ENCODE results near the gene EI24.
"Not testable (repeated sequence)": the region's sequence is repeated elsewhere in the genome, so short reads cannot be mapped to it uniquely, and the experiment has no call there.

The EI24 gene

DNA sequence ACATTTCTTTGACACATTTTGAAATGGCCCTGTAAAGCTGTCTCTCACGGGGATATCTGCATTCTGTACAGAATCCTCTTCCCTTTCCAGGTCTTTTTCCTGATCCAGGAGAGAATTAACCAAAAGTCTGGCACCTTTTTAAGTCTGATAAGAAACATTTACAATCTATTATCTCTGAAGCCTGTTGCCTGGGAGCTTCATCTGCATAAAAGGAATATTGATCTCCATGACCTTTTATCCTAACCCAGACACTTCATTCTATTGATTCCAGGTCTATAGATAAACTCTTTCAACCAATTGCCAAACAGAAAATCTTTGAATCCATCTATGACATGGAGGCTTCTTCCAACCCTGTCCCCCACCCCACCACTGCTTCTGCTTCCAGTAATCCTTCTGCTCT lies 33.7 kb upstream of the EI24 start:
- H3K4ac ChIP-seq (ENCODE audit: low read depth, low read length) = no peak overlapping the region
- H4K12ac ChIP-seq (ENCODE audit: low read depth, low read length) = no peak overlapping the region
- no peak overlapping the region for H2BK12ac ChIP-seq (ENCODE audit: low read length)
- no peak overlapping the region for H4K8ac ChIP-seq (ENCODE audit: low read depth, low read length)
- H2BK120ac ChIP-seq (ENCODE audit: insufficient read depth, low read length, poor library complexity) = no peak overlapping the region
- H3K27me3 ChIP-seq (ENCODE audit: insufficient read depth, low read length) = no peaks in the 10 kb centered on the region
- no peak overlapping the region for H4K91ac ChIP-seq (ENCODE audit: low read depth, low read length)
- no peak overlapping the region for H3K9ac ChIP-seq (ENCODE audit: low read length)
- H3K23ac ChIP-seq (ENCODE audit: low read length) = no peak overlapping the region
- no CpG with 5 or more reads among the region's 1 CpG for WGBS (ENCODE audit: extremely low coverage, insufficient coverage, insufficient read length)
- peaks cover 0 to 2% of the 10 kb centered on the region in 2 experiments for H3K4me1 ChIP-seq (ENCODE audit: control insufficient read depth in 1 of 2, insufficient read depth in 2 of 2, low read length in 2 of 2)
- no peak overlapping the region for H2BK5ac ChIP-seq (ENCODE audit: low read depth, low read length, poor library complexity)
- H3K79me2 ChIP-seq (ENCODE audit: control insufficient read depth, insufficient read depth, low read length, poor library complexity) = peaks cover 2% of the 10 kb centered on the region
- no peak overlapping the region for H3K14ac ChIP-seq (ENCODE audit: low read length)
- no peaks in the 10 kb centered on the region for H3K36me3 ChIP-seq (ENCODE audit: control insufficient read depth in 1 of 2, insufficient read depth in 2 of 2, low read length in 2 of 2)
- no peak for DNase-seq
- H2AK5ac ChIP-seq (ENCODE audit: low read length) = no peak overlapping the region
- no peak overlapping the region for H3K27ac ChIP-seq (ENCODE audit: low read depth, low read length)
- H3K18ac ChIP-seq (ENCODE audit: low read length) = no peak overlapping the region
- no peak overlapping the region for H3K4me3 ChIP-seq (ENCODE audit: low read depth, low read length)
- H3K4me2 ChIP-seq (ENCODE audit: low read length) = no peak overlapping the region
- H3K9me3 ChIP-seq (ENCODE audit: insufficient read depth, low read depth, low read length) = no peaks in the 10 kb centered on the region
- H2AFZ ChIP-seq (ENCODE audit: insufficient read depth, low read length, poor library complexity) = no peak overlapping the region
- no peaks in the 10 kb centered on the region for H3K79me1 ChIP-seq (ENCODE audit: low read length)

DNA sequence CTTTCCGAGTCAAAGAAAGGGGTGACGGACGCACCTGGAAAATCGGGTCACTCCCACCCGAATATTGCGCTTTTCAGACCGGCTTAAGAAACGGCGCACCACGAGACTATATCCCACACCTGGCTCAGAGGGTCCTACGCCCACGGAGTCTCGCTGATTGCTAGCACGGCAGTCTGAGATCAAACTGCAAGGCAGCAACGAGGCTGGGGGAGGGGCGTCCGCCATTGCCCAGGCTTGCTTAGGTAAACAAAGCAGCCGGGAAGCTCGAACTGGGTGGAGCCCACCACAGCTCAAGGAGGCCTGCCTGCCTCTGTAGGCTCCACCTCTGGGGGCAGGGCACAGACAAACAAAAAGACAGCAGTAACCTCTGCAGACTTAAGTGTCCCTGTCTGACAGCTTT lies 32.4 kb upstream of the EI24 start:
- not testable (repeated sequence) for H3K4me3 ChIP-seq (ENCODE audit: low read depth, low read length); H3K14ac ChIP-seq (ENCODE audit: low read length); DNase-seq; H3K79me2 ChIP-seq (ENCODE audit: control insufficient read depth, insufficient read depth, low read length, poor library complexity); H3K4ac ChIP-seq (ENCODE audit: low read depth, low read length); H3K4me1 ChIP-seq (ENCODE audit: control insufficient read depth in 1 of 2, insufficient read depth in 2 of 2, low read length in 2 of 2); H3K18ac ChIP-seq (ENCODE audit: low read length); H2BK12ac ChIP-seq (ENCODE audit: low read length); H4K8ac ChIP-seq (ENCODE audit: low read depth, low read length); H3K36me3 ChIP-seq (ENCODE audit: control insufficient read depth in 1 of 2, insufficient read depth in 2 of 2, low read length in 2 of 2); H4K91ac ChIP-seq (ENCODE audit: low read depth, low read length); H3K9ac ChIP-seq (ENCODE audit: low read length); H4K12ac ChIP-seq (ENCODE audit: low read depth, low read length); H2AK5ac ChIP-seq (ENCODE audit: low read length); H3K27ac ChIP-seq (ENCODE audit: low read depth, low read length); H2BK120ac ChIP-seq (ENCODE audit: insufficient read depth, low read length, poor library complexity); H2AFZ ChIP-seq (ENCODE audit: insufficient read depth, low read length, poor library complexity); H3K27me3 ChIP-seq (ENCODE audit: insufficient read depth, low read length); H3K4me2 ChIP-seq (ENCODE audit: low read length); H3K79me1 ChIP-seq (ENCODE audit: low read length); H2BK5ac ChIP-seq (ENCODE audit: low read depth, low read length, poor library complexity); H3K23ac ChIP-seq (ENCODE audit: low read length); H3K9me3 ChIP-seq (ENCODE audit: insufficient read depth, low read depth, low read length)
- WGBS (ENCODE audit: extremely low coverage, insufficient coverage, insufficient read length) = no CpG with 5 or more reads among the region's 19 CpGs

DNA sequence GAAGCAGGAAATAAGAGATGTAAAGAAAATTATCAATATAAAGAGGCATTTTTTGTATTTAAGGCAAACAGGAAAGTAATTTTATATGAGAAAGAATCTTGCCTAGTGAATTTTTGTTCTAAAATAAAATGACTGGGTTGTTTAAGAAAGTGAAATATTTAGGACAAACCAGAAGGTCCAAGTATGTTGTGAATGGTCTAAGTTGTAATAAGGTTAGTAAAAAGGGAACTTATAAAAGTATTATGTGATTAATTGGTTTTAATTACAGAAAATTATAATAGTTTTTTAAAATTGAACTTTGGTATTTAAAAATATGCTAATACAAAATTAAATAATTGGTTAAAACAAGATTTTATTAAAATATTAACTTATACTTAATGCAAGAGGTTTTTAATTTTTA lies 26.6 kb upstream of the EI24 start:
- Histone ChIP-seq H4K91ac (ENCODE audit: low read depth, low read length) (no peak overlapping the region), H2AK5ac (ENCODE audit: low read length) (no peak overlapping the region), H3K27me3 (ENCODE audit: insufficient read depth, low read length) (no peaks in the 10 kb centered on the region), H3K18ac (ENCODE audit: low read length) (no peak overlapping the region), H3K79me1 (ENCODE audit: low read length) (no peaks in the 10 kb centered on the region), H3K4me2 (ENCODE audit: low read length) (no peak overlapping the region), H3K79me2 (ENCODE audit: control insufficient read depth, insufficient read depth, low read length, poor library complexity) (no peaks in the 10 kb centered on the region), H4K8ac (ENCODE audit: low read depth, low read length) (no peak overlapping the region), H3K27ac (ENCODE audit: low read depth, low read length) (no peak overlapping the region), H4K12ac (ENCODE audit: low read depth, low read length) (no peak overlapping the region), H3K4ac (ENCODE audit: low read depth, low read length) (no peak overlapping the region), H3K9me3 (ENCODE audit: insufficient read depth, low read depth, low read length) (no peaks in the 10 kb centered on the region), H3K4me1 (ENCODE audit: control insufficient read depth in 1 of 2, insufficient read depth in 2 of 2, low read length in 2 of 2) (no peaks in the 10 kb centered on the region), H3K9ac (ENCODE audit: low read length) (no peak overlapping the region), H2BK120ac (ENCODE audit: insufficient read depth, low read length, poor library complexity) (no peak overlapping the region), H2BK5ac (ENCODE audit: low read depth, low read length, poor library complexity) (no peak overlapping the region), H2AFZ (ENCODE audit: insufficient read depth, low read length, poor library complexity) (no peak overlapping the region), H3K4me3 (ENCODE audit: low read depth, low read length) (no peak overlapping the region), H2BK12ac (ENCODE audit: low read length) (no peak overlapping the region), H3K36me3 (ENCODE audit: control insufficient read depth in 1 of 2, insufficient read depth in 2 of 2, low read length in 2 of 2) (no peaks in the 10 kb centered on the region), H3K14ac (ENCODE audit: low read length) (no peak overlapping the region), H3K23ac (ENCODE audit: low read length) (no peak overlapping the region)
- no peak for DNase-seq

DNA sequence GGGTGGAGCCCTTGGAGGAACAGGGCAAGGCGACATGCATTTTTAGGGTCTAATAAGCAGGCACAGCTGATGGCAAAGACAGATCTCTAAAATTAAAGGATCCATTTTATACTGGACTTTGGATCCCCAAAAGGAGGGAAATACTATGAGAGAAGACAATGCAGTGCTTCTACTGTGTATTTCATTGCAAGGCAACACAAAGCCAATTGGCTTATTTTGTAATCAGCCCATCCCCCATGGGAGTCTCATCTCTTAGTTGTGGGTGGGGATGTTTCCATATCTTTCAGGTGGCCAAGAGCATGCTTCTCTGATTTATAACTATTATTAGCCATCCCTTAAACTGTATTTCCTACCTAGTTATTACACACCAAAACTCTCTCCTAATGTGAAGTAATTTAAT lies 18.5 kb upstream of the EI24 start:
- H3K18ac ChIP-seq (ENCODE audit: low read length) = no peak overlapping the region
- H3K36me3 ChIP-seq (ENCODE audit: control insufficient read depth in 1 of 2, insufficient read depth in 2 of 2, low read length in 2 of 2) = no peaks in the 10 kb centered on the region
- H4K12ac ChIP-seq (ENCODE audit: low read depth, low read length) = no peak overlapping the region
- H3K4me1 ChIP-seq (ENCODE audit: control insufficient read depth in 1 of 2, insufficient read depth in 2 of 2, low read length in 2 of 2) = no peaks in the 10 kb centered on the region
- no peak overlapping the region for H3K27ac ChIP-seq (ENCODE audit: low read depth, low read length)
- H2BK5ac ChIP-seq (ENCODE audit: low read depth, low read length, poor library complexity) = no peak overlapping the region
- H4K91ac ChIP-seq (ENCODE audit: low read depth, low read length) = no peak overlapping the region
- H2BK120ac ChIP-seq (ENCODE audit: insufficient read depth, low read length, poor library complexity) = no peak overlapping the region
- H2AK5ac ChIP-seq (ENCODE audit: low read length) = no peak overlapping the region
- no peaks in the 10 kb centered on the region for H3K27me3 ChIP-seq (ENCODE audit: insufficient read depth, low read length)
- H3K4me3 ChIP-seq (ENCODE audit: low read depth, low read length) = no peak overlapping the region
- H3K9me3 ChIP-seq (ENCODE audit: insufficient read depth, low read depth, low read length) = peaks cover 8% of the 10 kb centered on the region
- no peak overlapping the region for H3K23ac ChIP-seq (ENCODE audit: low read length)
- no peak overlapping the region for H3K14ac ChIP-seq (ENCODE audit: low read length)
- no peaks in the 10 kb centered on the region for H3K79me2 ChIP-seq (ENCODE audit: control insufficient read depth, insufficient read depth, low read length, poor library complexity)
- no peak overlapping the region for H2AFZ ChIP-seq (ENCODE audit: insufficient read depth, low read length, poor library complexity)
- no peaks in the 10 kb centered on the region for H3K79me1 ChIP-seq (ENCODE audit: low read length)
- H3K9ac ChIP-seq (ENCODE audit: low read length) = no peak overlapping the region
- no peak overlapping the region for H4K8ac ChIP-seq (ENCODE audit: low read depth, low read length)
- no peak for DNase-seq
- H3K4ac ChIP-seq (ENCODE audit: low read depth, low read length) = no peak overlapping the region
- no CpG with 5 or more reads among the region's 1 CpG for WGBS (ENCODE audit: extremely low coverage, insufficient coverage, insufficient read length)
- H2BK12ac ChIP-seq (ENCODE audit: low read length) = no peak overlapping the region
- H3K4me2 ChIP-seq (ENCODE audit: low read length) = no peak overlapping the region

Data from trophoblast cell (in vitro differentiated cells and primary cell).